PC-9 (cell line): ENCODE results near the gene EGFL8. TPM values are rescaled to one million over a fixed set of nuclear protein-coding genes. Genes with fewer than 3 reads are reported as not detected.
A peak's percentile ranks its signal among the peaks of the same experiment; 100 is the strongest.

Experiments used
- BruUV-seq: library from RNA; stranded (reverse); fragments of 400-500 nt; replicated peaks from 2 replicates; lab custom pipeline; 2021; lab: Mats Ljungman, UMichigan
- CTCF ChIA-PET: fragments of 300-600 bp; sonication (Branson Sonifier 250); formaldehyde crosslinking; loops from one replicate; lab custom pipeline; 2022; ENCODE audit warnings: antibody characterized with exemption; lab: Charles Lee
- POLR2A ChIA-PET: fragments of 300-600 bp; sonication (Branson Sonifier 250); formaldehyde crosslinking; loops from one replicate; lab custom pipeline; 2022; ENCODE audit warnings: antibody characterized with exemption; ENCODE audit not compliant: unreplicated experiment; lab: Charles Lee
- DNase-seq, 2 experiments: peaks; one replicate each; pipeline versions ENCODE4 v3.0.0 to v3.0.0-alpha.2; 2015 to 2022; ENCODE audit warnings: mixed read lengths in 1 of 2
- H2AFZ ChIP-seq: fragments of 200-600 bp; sonication (generic); 2 replicates; pipeline ENCODE4 v1.8.1; 2017; ENCODE audit warnings: antibody characterized with exemption
- H3F3A ChIP-seq: fragments of 200-600 bp; sonication (generic); 2 replicates; pipeline ENCODE4 v1.8.1; 2017; ENCODE audit warnings: antibody characterized with exemption, mild to moderate bottlenecking, low read depth; ENCODE audit not compliant: insufficient read depth
- H3K27ac ChIP-seq: fragments of 200-600 bp; sonication (generic); 2 replicates; pipeline ENCODE4 v1.6.1; 2016; ENCODE audit warnings: mixed run types
- H3K27me3 ChIP-seq: fragments of 200-600 bp; sonication (generic); 2 replicates; pipeline ENCODE4 v1.6.1; 2016; ENCODE audit warnings: low read depth, mixed run types; ENCODE audit not compliant: insufficient read depth
- H3K36me3 ChIP-seq: fragments of 200-600 bp; sonication (generic); 2 replicates; pipeline ENCODE4 v1.6.1; 2016; ENCODE audit warnings: low read depth, mixed run types
- H3K4me1 ChIP-seq: fragments of 200-600 bp; sonication (generic); replicated peaks from 2 replicates; pipeline ENCODE4 v1.6.1; 2016; ENCODE audit warnings: mixed run types; ENCODE audit not compliant: insufficient read depth
- H3K4me2 ChIP-seq: fragments of 200-600 bp; sonication (generic); 2 replicates; pipeline ENCODE4 v1.6.1; 2017; ENCODE audit warnings: mixed run types
- H3K4me3 ChIP-seq: fragments of 200-600 bp; sonication (generic); 2 replicates; pipeline ENCODE4 v1.6.1; 2016; ENCODE audit warnings: mixed run types
- H3K79me2 ChIP-seq: fragments of 200-600 bp; sonication (generic); 2 replicates; pipeline ENCODE4 v1.6.1; 2017; ENCODE audit warnings: low read depth, mixed run types
- H3K9me2 ChIP-seq: fragments of 200-600 bp; sonication (generic); 2 replicates; pipeline ENCODE4 v1.8.1; 2017; ENCODE audit warnings: mild to moderate bottlenecking; ENCODE audit not compliant: insufficient read depth
- H3K9me3 ChIP-seq: fragments of 200-600 bp; sonication (generic); 2 replicates; pipeline ENCODE4 v1.8.1; 2016; ENCODE audit warnings: low read depth; ENCODE audit not compliant: insufficient read depth
- H4K20me1 ChIP-seq: fragments of 200-600 bp; sonication (generic); 2 replicates; pipeline ENCODE4 v1.8.1; 2017; ENCODE audit not compliant: insufficient read depth
- CTCF ChIP-seq: fragments of 200-600 bp; sonication (generic); conservative IDR thresholded peaks from 2 replicates; pipeline ENCODE4 v1.6.1; 2017; ENCODE audit warnings: mixed run types, antibody characterized with exemption, mild to moderate bottlenecking, moderate library complexity
- EZH2 ChIP-seq: fragments of 200-600 bp; sonication (generic); IDR thresholded peaks from 2 replicates; pipeline ENCODE4 v1.8.0; 2017; ENCODE audit warnings: antibody characterized with exemption, low read depth
- intact Hi-C: fragments of 100-400 bp; cut with micrococcal nuclease; formaldehyde crosslinking; loops from one replicate; pipeline ENCODE4 v1.10.0; 2022; ENCODE audit not compliant: unreplicated experiment
- total RNA-seq: library from RNA; stranded (reverse); gene quantifications from 2 replicates; pipeline ENCODE4 v1.2.3, GENCODE V29; 2021

Gene EGFL8
- total RNA-seq, 1 experiment from 2014 or later, result 26.0 TPM

- Histone ChIP-seq H3F3A (peaks cover 17% of the 10 kb centered on the region), H3K9me2 (no peaks in the 10 kb centered on the region), H3K4me1 (peaks cover 18% of the 10 kb centered on the region), H4K20me1 (no peaks in the 10 kb centered on the region), H2AFZ (peak overlapping the region; percentile 99), H3K27ac (peak overlapping the region; percentile 87), H3K36me3 (no peaks in the 10 kb centered on the region), H3K79me2 (no peaks in the 10 kb centered on the region), H3K4me3 (peak overlapping the region; percentile 96), H3K27me3 (peaks cover 9% of the 10 kb centered on the region), H3K4me2 (peak overlapping the region; percentile 94), H3K9me3 (no peaks in the 10 kb centered on the region)
- CTCF ChIA-PET, result interaction anchor here (0.7 kb wide), 1 partner anchor 513 kb away, joined by 5 read pairs; no protein-coding TSS in a partner anchor
- DNase-seq, result peak; percentile 40 to 67
- BruUV-seq, result TSS peak; percentile 88
- POLR2A ChIA-PET, result interaction anchor here (0.6 to 1.2 kb wide), 8 partner anchors 10 to 797 kb away, joined by 3 to 10 read pairs (median 5); no protein-coding TSS in a partner anchor
- no peak for TF ChIP-seq CTCF
- TF ChIP-seq EZH2, result no peak
- intact Hi-C loops, result loop anchor here (1.0 to 10.0 kb wide), 6 partner anchors 18 to 779 kb away; partner anchors contain the start of genes ATP6V1G2, DDX39B, FKBPL and NFKBIL1
Observed at GRCh38 chr6:32195902-32196681, 31.7 kb downstream of the EGFL8 start.

- H2AFZ ChIP-seq, result peak overlapping the region; percentile 99
- peak overlapping the region; percentile 94 for H3K4me2 ChIP-seq
- H3K79me2 ChIP-seq, result no peaks in the 10 kb centered on the region
- H3F3A ChIP-seq, result peaks cover 17% of the 10 kb centered on the region
- BruUV-seq, result no TSS peak
- CTCF ChIA-PET, result interaction anchor here (0.7 kb wide), 2 partner anchors 195 to 514 kb away, joined by 3 to 5 read pairs; no protein-coding TSS in a partner anchor
- H3K4me1 ChIP-seq, result peaks cover 18% of the 10 kb centered on the region
- no peak for TF ChIP-seq CTCF
- no peak for TF ChIP-seq EZH2
- peaks cover 18% of the 10 kb centered on the region for H3K27me3 ChIP-seq
- H3K9me2 ChIP-seq, result no peaks in the 10 kb centered on the region
- intact Hi-C loops, result loop anchor here (5.0 to 10.0 kb wide), 4 partner anchors 65 to 778 kb away; partner anchors contain the start of genes ATP6V1G2, DDX39B, FKBPL and NFKBIL1
- peak overlapping the region; percentile 87; the same call in 1 of the 2 replicates for H3K27ac ChIP-seq
- peak overlapping the region; percentile 96 for H3K4me3 ChIP-seq
- H3K9me3 ChIP-seq, result no peaks in the 10 kb centered on the region
- H4K20me1 ChIP-seq, result no peaks in the 10 kb centered on the region
- no peaks in the 10 kb centered on the region for H3K36me3 ChIP-seq
- DNase-seq, result no peak
- POLR2A ChIA-PET, result no interaction called here
Observed at GRCh38 chr6:32196682-32197616, 32.6 kb downstream of the EGFL8 start.

GRCh38 chr6:32198345-32198696, 33.9 kb downstream of the EGFL8 start:
- Histone ChIP-seq H3K4me2 (no peak overlapping the region), H3K36me3 (no peaks in the 10 kb centered on the region), H3K79me2 (no peaks in the 10 kb centered on the region), H3K9me3 (no peaks in the 10 kb centered on the region), H3F3A (peaks cover 17% of the 10 kb centered on the region), H4K20me1 (no peaks in the 10 kb centered on the region), H3K27ac (no peak overlapping the region), H3K9me2 (no peaks in the 10 kb centered on the region), H3K27me3 (peaks cover 24% of the 10 kb centered on the region), H3K4me3 (no peak overlapping the region), H2AFZ (no peak overlapping the region), H3K4me1 (peaks cover 11% of the 10 kb centered on the region)
- intact Hi-C loops, result loop anchor here (5.0 to 10.0 kb wide), 4 partner anchors 66 to 776 kb away; partner anchors contain the start of genes ATP6V1G2, DDX39B, FKBPL and NFKBIL1
- ChIA-PET CTCF (no interaction called here), POLR2A (no interaction called here)
- no TSS peak for BruUV-seq
- TF ChIP-seq CTCF, result no peak
- no peak for TF ChIP-seq EZH2
- DNase-seq, result no peak
